ENCODE measurements around the gene IGF1R.

Gene IGF1R

DNA sequence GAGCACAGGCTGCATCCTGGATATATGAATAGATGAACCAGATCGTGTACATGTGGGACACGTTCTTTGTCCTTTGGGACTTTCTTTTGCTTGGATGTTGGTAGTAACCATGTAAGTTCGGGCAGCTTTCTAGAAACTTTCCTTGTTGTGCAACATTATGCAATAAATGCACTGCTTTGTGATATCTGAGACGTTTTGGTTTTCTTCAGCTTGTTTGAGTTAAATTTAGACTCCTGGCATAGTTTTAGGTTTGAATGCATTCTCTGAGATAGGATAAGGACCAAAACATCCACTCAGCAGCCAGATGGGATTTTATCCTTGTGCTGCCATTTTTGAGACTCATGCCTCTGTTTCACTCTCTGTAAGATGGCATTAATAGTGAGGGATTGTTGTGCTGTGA is 158.9 kb downstream of the IGF1R start:
- H3F3A ChIP-seq (ENCODE audit: insufficient read depth), result no peaks in the 10 kb centered on the region
- H3K9ac ChIP-seq (ENCODE audit: low read length), result no peak overlapping the region
- no peaks in the 10 kb centered on the region for H3K9me3 ChIP-seq (ENCODE audit: insufficient read depth, low read length)
- no peak for TF ChIP-seq EZH2phosphoT487 (conservative IDR thresholded peaks at IDR 0.05; ENCODE audit: low read length)
- TF ChIP-seq, protein P1, sequence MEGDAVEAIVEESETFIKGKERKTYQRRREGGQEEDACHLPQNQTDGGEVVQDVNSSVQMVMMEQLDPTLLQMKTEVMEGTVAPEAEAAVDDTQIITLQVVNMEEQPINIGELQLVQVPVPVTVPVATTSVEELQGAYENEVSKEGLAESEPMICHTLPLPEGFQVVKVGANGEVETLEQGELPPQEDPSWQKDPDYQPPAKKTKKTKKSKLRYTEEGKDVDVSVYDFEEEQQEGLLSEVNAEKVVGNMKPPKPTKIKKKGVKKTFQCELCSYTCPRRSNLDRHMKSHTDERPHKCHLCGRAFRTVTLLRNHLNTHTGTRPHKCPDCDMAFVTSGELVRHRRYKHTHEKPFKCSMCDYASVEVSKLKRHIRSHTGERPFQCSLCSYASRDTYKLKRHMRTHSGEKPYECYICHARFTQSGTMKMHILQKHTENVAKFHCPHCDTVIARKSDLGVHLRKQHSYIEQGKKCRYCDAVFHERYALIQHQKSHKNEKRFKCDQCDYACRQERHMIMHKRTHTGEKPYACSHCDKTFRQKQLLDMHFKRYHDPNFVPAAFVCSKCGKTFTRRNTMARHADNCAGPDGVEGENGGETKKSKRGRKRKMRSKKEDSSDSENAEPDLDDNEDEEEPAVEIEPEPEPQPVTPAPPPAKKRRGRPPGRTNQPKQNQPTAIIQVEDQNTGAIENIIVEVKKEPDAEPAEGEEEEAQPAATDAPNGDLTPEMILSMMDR (IDR thresholded peaks at IDR 0.05; ENCODE audit: insufficient read depth, low read length, poor library complexity, severe bottlenecking), result no peak
- no peak overlapping the region for H2AFZ ChIP-seq (ENCODE audit: low read depth, low read length, severe bottlenecking)
- H3K9me2 ChIP-seq (replicated peaks; ENCODE audit: insufficient read depth, low read length), result no peaks in the 10 kb centered on the region
- H3K36me3 ChIP-seq (ENCODE audit: low read length), result no peaks in the 10 kb centered on the region
- H3K27ac ChIP-seq (ENCODE audit: low read depth, low read length), result no peak overlapping the region
- H3K27me3 ChIP-seq (ENCODE audit: low read length), result no peaks in the 10 kb centered on the region
- H4K20me1 ChIP-seq (ENCODE audit: low read depth, low read length), result no peaks in the 10 kb centered on the region
- H3K4me2 ChIP-seq (ENCODE audit: low read depth, low read length, poor library complexity, severe bottlenecking), result no peak overlapping the region
- no peaks in the 10 kb centered on the region for H3K79me2 ChIP-seq (ENCODE audit: insufficient read depth, low read length)
- no peak overlapping the region for H3K4me3 ChIP-seq (ENCODE audit: insufficient read depth, low read length, poor library complexity, severe bottlenecking)

DNA sequence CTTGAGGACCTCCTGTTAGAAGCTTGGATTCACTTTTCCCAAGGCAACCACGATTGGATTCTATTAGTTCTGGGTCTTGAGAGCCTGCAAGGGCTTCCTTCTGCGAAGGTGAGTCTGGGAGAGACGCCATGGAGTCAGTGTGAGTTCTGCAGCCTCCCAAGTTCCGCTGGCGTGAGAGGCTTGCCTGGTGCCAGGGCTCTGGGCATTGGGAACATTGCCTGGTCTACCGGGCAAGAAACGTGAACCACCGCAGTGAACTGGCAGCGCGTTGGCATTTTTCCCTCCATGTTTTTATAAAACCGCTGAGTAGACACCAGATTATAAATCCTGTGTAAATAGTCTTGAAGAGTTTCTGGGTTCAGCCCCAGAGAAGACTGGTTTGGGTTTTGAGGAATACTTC is 160.9 kb downstream of the IGF1R start:
- no peak overlapping the region for H2AFZ ChIP-seq (ENCODE audit: low read depth, low read length, severe bottlenecking)
- H3F3A ChIP-seq (ENCODE audit: insufficient read depth), result no peaks in the 10 kb centered on the region
- TF ChIP-seq, protein P1 (IDR thresholded peaks at IDR 0.05; ENCODE audit: insufficient read depth, low read length, poor library complexity, severe bottlenecking), result no peak
- H3K4me3 ChIP-seq (ENCODE audit: insufficient read depth, low read length, poor library complexity, severe bottlenecking), result no peak overlapping the region
- no peaks in the 10 kb centered on the region for H4K20me1 ChIP-seq (ENCODE audit: low read depth, low read length)
- no peaks in the 10 kb centered on the region for H3K79me2 ChIP-seq (ENCODE audit: insufficient read depth, low read length)
- no peak overlapping the region for H3K9ac ChIP-seq (ENCODE audit: low read length)
- no peaks in the 10 kb centered on the region for H3K36me3 ChIP-seq (ENCODE audit: low read length)
- H3K27ac ChIP-seq (ENCODE audit: low read depth, low read length), result no peak overlapping the region
- H3K4me2 ChIP-seq (ENCODE audit: low read depth, low read length, poor library complexity, severe bottlenecking), result no peak overlapping the region
- H3K27me3 ChIP-seq (ENCODE audit: low read length), result no peaks in the 10 kb centered on the region
- no peaks in the 10 kb centered on the region for H3K9me2 ChIP-seq (replicated peaks; ENCODE audit: insufficient read depth, low read length)
- H3K9me3 ChIP-seq (ENCODE audit: insufficient read depth, low read length), result no peaks in the 10 kb centered on the region

DNA sequence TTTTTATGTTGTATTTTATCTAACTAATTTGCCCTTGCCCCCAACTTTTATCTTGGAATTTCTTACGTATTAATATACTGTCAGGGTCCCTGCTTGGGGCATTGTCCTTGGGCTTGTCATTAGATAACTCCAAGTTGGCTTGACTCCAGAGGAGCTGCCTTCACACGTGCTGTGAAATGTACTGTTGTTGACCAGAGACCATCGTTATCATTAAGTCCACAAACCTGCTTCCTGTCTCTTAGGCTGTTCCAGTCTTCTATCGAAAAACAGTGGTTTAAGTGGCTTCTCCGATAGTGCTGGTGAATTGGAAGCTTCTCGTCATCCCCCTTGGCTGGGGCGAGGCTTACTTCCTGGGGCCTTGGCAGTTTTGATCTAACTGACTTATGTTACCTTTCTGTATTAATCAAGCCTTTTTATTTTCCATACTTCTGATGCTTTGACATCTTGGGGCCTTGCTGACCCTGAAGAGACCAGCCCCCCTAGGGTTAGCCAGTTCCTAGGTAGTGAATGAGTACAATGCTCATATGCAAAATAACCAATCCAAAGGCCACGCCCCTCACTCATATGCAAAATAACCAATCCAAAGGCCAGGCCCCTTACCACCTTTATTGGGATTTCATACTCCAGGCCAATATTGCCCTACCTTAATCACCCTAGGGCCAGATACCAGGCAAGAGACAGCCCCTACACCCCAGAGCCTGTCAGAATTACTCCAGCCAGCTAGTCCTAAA is 164.5 kb downstream of the IGF1R start:
- no peak overlapping the region for H3K27ac ChIP-seq (ENCODE audit: low read depth, low read length)
- no peaks in the 10 kb centered on the region for H3K27me3 ChIP-seq (ENCODE audit: low read length)
- H3F3A ChIP-seq (ENCODE audit: insufficient read depth), result no peaks in the 10 kb centered on the region
- no peak overlapping the region for H2AFZ ChIP-seq (ENCODE audit: low read depth, low read length, severe bottlenecking)
- H3K9ac ChIP-seq (ENCODE audit: low read length), result no peak overlapping the region
- no peaks in the 10 kb centered on the region for H3K36me3 ChIP-seq (ENCODE audit: low read length)
- no peak overlapping the region for H3K4me3 ChIP-seq (ENCODE audit: insufficient read depth, low read length, poor library complexity, severe bottlenecking)
- no peaks in the 10 kb centered on the region for H3K9me2 ChIP-seq (replicated peaks; ENCODE audit: insufficient read depth, low read length)
- no peaks in the 10 kb centered on the region for H3K79me2 ChIP-seq (ENCODE audit: insufficient read depth, low read length)
- H3K4me2 ChIP-seq (ENCODE audit: low read depth, low read length, poor library complexity, severe bottlenecking), result no peak overlapping the region
- TF ChIP-seq, protein P1 (IDR thresholded peaks at IDR 0.05; ENCODE audit: insufficient read depth, low read length, poor library complexity, severe bottlenecking), result no peak
- H4K20me1 ChIP-seq (ENCODE audit: low read depth, low read length), result no peaks in the 10 kb centered on the region
- no peaks in the 10 kb centered on the region for H3K9me3 ChIP-seq (ENCODE audit: insufficient read depth, low read length)
